ENCODE data around the gene PDXP.
"Not testable (repeated sequence)": the region's sequence is repeated elsewhere in the genome, so short reads cannot be mapped to it uniquely, and the experiment has no call there.

PDXP gene, protein sequence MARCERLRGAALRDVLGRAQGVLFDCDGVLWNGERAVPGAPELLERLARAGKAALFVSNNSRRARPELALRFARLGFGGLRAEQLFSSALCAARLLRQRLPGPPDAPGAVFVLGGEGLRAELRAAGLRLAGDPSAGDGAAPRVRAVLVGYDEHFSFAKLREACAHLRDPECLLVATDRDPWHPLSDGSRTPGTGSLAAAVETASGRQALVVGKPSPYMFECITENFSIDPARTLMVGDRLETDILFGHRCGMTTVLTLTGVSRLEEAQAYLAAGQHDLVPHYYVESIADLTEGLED

DNA sequence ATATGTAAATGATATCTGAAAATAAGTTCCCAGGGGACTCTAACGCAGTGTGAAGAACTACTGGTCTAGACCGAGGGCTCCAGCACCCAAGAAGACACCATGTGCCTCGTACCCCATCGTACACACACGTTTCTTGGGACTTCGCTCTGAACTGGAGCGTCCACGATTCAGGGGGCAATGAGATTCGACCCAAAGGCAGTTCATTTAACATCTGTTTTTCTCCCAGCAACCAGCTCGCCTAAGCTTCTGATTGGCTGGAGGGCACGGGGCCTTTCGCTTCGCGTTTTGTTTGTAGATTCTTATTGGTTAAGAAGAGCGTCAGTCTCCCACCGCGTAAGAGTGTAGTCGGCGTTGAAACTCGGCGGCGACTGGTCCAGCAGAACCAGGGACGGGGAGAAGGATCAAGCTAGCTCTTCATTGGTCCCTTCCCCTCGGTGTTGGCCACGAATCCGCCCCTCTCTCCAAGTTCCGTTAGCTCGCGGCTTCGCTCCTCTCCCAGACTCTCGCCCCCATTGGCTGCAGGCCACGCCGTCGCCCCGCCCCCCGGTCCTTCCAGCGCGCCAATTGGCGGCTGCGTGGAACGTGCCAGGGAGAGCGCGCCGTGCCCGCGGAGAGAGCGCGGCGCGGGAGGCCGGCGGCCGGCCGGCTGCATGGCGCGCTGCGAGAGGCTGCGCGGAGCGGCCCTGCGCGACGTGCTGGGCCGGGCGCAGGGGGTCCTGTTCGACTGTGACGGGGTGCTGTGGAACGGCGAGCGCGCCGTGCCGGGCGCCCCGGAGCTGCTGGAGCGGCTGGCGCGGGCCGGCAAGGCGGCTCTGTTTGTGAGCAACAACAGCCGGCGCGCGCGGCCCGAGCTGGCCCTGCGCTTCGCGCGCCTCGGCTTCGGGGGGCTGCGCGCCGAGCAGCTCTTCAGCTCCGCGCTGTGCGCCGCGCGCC is at the start of gene PDXP:
Gene PDXP (plus strand): TSS at position 591 of the 933 bp plus-strand sequence. CDS start 60 bp downstream, at position 651.
- Histone ChIP-seq H3K36me3 (ENCODE audit: insufficient read depth, low read depth, low read length) (peaks cover 6% of the 10 kb centered on the region; the same call in 1 of the 2 replicates), H3K27ac (ENCODE audit: low read length) (no peak within 1 kb of the TSS), H3K4me3 (ENCODE audit: low read length) (peak within 1 kb of the TSS; percentile 69), H3K9ac (ENCODE audit: low read depth, low read length) (peak within 1 kb of the TSS; percentile 83; the same call in 1 of the 2 replicates), H3K9me3 (ENCODE audit: insufficient read depth, low read depth, low read length) (no peaks in the 10 kb centered on the region), H3K27me3 (ENCODE audit: insufficient read depth, low read length) (no peaks in the 10 kb centered on the region), H3K4me1 (ENCODE audit: insufficient read depth, low read length) (0 out of 2 replicates have a peak, but pooled peaks cover 4% of the 10 kb centered on the region)

DNA sequence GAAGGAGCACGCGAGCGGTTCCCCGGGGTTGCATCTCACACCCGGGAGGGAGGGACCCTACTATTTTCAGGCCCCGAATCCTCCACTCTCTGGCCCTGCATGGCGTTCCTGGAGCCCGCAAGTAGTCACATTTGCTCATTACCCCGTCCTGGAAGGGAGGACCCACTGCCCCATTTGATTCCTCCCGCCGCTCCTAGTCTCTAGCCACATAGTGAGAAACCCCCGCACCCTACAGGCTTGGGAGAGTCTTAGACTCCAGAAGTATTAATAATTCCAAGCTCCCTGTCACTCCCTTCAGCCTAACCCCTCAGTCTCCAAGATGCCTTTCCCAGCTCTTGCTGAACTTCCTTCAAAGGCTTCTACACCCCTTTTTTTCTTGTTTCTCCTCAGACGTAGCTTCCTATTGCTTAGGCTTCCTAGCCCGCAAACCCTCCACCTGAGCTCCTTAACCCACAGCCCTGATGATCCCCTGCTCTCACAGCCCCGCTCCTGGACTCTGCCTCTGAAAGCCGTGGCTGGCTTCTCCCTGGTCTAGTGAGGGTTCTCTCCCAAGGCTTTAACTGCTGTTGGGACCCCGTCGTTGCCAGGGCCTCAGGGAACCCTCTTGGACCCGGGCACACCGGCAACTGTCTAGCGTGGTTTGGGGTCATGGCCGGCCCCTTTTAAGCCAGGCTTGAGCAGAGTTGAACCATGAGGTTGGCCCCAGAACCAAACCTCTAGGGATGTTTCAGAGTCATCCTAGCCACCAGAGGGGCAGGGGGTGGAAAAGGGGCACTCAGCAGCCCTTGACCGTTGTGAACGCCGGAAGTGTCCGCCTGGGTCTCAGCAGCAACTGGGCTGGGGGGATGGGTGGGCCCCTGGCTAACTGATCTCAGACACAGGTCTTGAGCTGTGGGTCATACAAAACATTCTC is 49.0 kb upstream of the PDXP start:
- H3K27me3 ChIP-seq (ENCODE audit: insufficient read depth, low read length): no peaks in the 10 kb centered on the region; the same call in 1 of the 2 replicates
- H3K4me1 ChIP-seq (ENCODE audit: insufficient read depth, low read length): peaks cover 5% of the 10 kb centered on the region; the same call in 1 of the 2 replicates
- peak overlapping the region; percentile 99; the same call in 1 of the 2 replicates for H3K9ac ChIP-seq (ENCODE audit: low read depth, low read length)
- no peak overlapping the region for H3K27ac ChIP-seq (ENCODE audit: low read length)
- peak overlapping the region; percentile 96 for H3K4me3 ChIP-seq (ENCODE audit: low read length)
- no peaks in the 10 kb centered on the region for H3K9me3 ChIP-seq (ENCODE audit: insufficient read depth, low read depth, low read length)
- H3K36me3 ChIP-seq (ENCODE audit: insufficient read depth, low read depth, low read length): peaks cover 14% of the 10 kb centered on the region; the same call in 1 of the 2 replicates

DNA sequence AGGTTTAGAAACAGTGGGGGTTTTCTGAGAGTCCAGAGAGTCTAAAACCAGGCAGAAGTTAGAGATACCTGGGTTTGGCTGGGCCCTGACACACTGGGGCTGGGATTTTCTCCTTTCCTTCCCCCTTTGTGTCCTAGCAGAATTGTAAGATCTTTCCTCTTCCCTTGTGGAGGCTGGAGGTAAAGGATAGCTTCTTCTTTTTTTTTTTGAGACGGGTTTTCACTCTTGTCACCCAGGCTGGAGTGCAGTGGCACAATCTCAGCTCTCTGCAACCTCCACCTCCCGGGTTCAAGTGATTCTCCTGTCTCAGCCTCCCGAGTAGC is 48.4 kb upstream of the PDXP start:
- not testable (repeated sequence) for H3K9me3 ChIP-seq (ENCODE audit: insufficient read depth, low read depth, low read length); H3K4me1 ChIP-seq (ENCODE audit: insufficient read depth, low read length); H3K27ac ChIP-seq (ENCODE audit: low read length); H3K27me3 ChIP-seq (ENCODE audit: insufficient read depth, low read length)
- Histone ChIP-seq H3K9ac (ENCODE audit: low read depth, low read length) (peak overlapping the region; percentile 99; the same call in 1 of the 2 replicates), H3K36me3 (ENCODE audit: insufficient read depth, low read depth, low read length) (peaks cover 18% of the 10 kb centered on the region; the same call in 1 of the 2 replicates), H3K4me3 (ENCODE audit: low read length) (peak overlapping the region; percentile 96)

DNA sequence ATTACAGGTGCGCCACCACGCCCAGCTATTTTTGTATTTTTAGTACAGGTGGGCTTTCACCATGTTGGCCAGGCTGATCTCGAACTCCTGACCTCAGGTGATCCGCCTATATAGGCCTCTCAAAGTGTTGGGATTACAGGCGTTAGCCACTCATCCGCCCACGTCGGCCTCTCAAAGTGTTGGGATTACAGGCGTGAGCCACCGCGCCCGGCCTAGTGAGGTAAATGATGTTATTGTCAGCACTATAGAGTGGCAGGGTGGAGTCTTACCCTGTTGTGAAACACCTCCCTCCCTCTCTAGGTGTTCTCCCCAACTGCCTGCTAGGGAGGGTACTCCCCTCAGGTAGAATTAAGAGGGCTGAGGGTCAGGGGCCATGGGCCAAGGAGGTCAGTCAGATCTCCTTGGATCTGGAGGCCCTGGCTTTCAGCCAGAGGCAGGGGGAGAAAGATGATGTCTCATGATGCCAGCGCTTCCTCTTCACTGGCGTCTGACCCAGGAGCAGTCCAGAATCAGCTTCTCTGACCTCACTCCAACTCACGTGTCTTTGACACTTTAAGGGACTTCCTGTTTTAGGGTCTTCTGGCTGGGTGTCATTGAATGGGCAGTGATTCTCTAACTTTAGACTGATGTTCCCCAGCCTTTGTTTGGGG is 47.9 kb upstream of the PDXP start:
- no peaks in the 10 kb centered on the region for H3K9me3 ChIP-seq (ENCODE audit: insufficient read depth, low read depth, low read length)
- no peaks in the 10 kb centered on the region; the same call in 1 of the 2 replicates for H3K27me3 ChIP-seq (ENCODE audit: insufficient read depth, low read length)
- no peak overlapping the region for H3K9ac ChIP-seq (ENCODE audit: low read depth, low read length)
- no peak overlapping the region for H3K27ac ChIP-seq (ENCODE audit: low read length)
- no peak overlapping the region for H3K4me3 ChIP-seq (ENCODE audit: low read length)
- peaks cover 5% of the 10 kb centered on the region; the same call in 1 of the 2 replicates for H3K4me1 ChIP-seq (ENCODE audit: insufficient read depth, low read length)
- peaks cover 18% of the 10 kb centered on the region; the same call in 1 of the 2 replicates for H3K36me3 ChIP-seq (ENCODE audit: insufficient read depth, low read depth, low read length)

DNA sequence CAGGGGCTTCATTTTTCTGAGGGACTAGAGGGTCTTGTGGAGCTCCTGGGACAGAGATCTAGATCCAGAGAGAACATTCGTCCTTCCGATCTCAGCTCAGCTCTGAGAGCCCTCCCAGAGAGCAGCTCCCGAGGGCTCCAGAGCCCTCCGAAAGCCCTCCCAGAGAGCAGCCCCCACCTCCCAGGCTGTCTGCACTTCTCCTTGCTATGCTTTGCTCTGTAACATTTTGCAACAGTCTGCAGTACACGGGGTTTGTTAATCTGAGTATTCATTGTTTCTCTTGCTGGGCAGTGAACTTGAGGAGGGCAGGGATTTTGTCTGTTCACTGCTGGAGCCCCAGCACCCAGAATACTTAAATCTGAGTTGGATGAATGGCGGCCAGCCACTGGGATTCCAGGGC is 47.3 kb upstream of the PDXP start:
- Histone ChIP-seq H3K36me3 (ENCODE audit: insufficient read depth, low read depth, low read length) (peaks cover 21% of the 10 kb centered on the region), H3K4me1 (ENCODE audit: insufficient read depth, low read length) (peaks cover 5% of the 10 kb centered on the region; the same call in 1 of the 2 replicates), H3K4me3 (ENCODE audit: low read length) (no peak overlapping the region), H3K27ac (ENCODE audit: low read length) (no peak overlapping the region), H3K9ac (ENCODE audit: low read depth, low read length) (no peak overlapping the region), H3K27me3 (ENCODE audit: insufficient read depth, low read length) (no peaks in the 10 kb centered on the region), H3K9me3 (ENCODE audit: insufficient read depth, low read depth, low read length) (no peaks in the 10 kb centered on the region)

DNA sequence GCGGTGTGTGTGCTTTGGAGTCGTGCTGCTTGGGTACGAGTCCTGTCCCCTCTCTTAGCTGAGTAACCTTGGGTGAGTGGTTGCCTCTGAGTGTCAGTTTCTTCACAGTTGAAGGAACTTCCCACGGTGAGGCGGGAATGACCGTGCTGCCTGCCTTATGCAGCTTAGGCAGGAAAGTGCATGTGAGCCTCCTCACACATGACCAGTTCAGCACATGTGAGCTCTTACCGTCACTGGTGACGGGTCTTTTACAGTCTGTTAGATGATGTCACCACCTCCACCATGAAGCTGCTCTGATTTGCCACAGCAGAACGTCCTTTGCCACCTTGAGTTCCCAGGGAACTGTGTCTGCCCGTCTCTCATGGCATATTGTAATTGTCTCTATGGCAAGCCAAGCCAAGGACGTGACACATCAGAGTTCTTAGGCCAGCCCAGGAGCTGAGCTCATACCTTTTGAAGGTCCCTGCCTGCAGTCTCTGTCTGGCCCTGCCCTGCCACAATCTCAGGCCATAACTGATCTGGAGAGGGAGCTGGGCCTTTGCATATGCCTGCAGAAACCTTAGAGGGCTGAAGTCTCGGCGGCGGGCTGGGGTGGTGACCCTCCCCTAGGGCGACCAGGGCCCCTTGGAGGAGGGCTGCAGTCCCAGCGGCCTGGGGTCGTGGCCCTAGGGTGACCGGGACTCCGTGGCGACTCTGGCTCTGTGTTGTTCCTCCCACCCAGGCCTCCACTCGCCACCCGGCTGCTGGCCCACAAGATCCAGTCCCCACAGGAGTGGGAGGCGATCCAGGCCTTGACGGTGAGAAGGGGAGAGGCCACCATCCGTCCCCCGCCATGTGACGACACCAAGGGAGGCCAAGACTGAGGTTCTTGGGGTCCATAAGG is 42.1 kb upstream of the PDXP start:
- no peak overlapping the region for H3K27ac ChIP-seq (ENCODE audit: low read length)
- H3K4me3 ChIP-seq (ENCODE audit: low read length): no peak overlapping the region
- peaks cover 56% of the 10 kb centered on the region for H3K36me3 ChIP-seq (ENCODE audit: insufficient read depth, low read depth, low read length)
- H3K9ac ChIP-seq (ENCODE audit: low read depth, low read length): no peak overlapping the region
- H3K4me1 ChIP-seq (ENCODE audit: insufficient read depth, low read length): no peaks in the 10 kb centered on the region
- no peaks in the 10 kb centered on the region for H3K27me3 ChIP-seq (ENCODE audit: insufficient read depth, low read length)
- no peaks in the 10 kb centered on the region for H3K9me3 ChIP-seq (ENCODE audit: insufficient read depth, low read depth, low read length)

DNA sequence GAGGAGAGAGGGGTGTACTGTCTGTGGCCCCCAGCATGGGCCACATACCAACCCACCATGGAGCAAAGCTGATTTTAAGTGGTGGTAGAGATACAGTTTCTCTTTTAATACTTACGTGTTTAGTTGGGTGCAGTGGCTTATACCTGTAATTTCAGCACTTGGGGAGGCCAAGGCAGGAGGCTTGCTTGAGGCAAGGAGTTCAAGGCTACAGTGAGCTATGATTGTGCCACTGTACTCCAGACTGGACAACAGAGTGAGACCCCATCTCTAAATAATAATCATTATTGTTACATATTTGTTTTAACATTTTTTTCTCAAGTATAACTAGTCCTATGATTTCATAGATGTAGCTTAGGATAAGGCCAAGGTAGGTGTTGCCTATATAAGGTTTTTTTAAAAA is 41.1 kb upstream of the PDXP start:
- H3K4me1 ChIP-seq (ENCODE audit: insufficient read depth, low read length): no peaks in the 10 kb centered on the region
- H3K9ac ChIP-seq (ENCODE audit: low read depth, low read length): no peak overlapping the region
- no peak overlapping the region for H3K27ac ChIP-seq (ENCODE audit: low read length)
- H3K9me3 ChIP-seq (ENCODE audit: insufficient read depth, low read depth, low read length): no peaks in the 10 kb centered on the region
- H3K4me3 ChIP-seq (ENCODE audit: low read length): no peak overlapping the region
- peaks cover 56% of the 10 kb centered on the region for H3K36me3 ChIP-seq (ENCODE audit: insufficient read depth, low read depth, low read length)
- H3K27me3 ChIP-seq (ENCODE audit: insufficient read depth, low read length): no peaks in the 10 kb centered on the region

DNA sequence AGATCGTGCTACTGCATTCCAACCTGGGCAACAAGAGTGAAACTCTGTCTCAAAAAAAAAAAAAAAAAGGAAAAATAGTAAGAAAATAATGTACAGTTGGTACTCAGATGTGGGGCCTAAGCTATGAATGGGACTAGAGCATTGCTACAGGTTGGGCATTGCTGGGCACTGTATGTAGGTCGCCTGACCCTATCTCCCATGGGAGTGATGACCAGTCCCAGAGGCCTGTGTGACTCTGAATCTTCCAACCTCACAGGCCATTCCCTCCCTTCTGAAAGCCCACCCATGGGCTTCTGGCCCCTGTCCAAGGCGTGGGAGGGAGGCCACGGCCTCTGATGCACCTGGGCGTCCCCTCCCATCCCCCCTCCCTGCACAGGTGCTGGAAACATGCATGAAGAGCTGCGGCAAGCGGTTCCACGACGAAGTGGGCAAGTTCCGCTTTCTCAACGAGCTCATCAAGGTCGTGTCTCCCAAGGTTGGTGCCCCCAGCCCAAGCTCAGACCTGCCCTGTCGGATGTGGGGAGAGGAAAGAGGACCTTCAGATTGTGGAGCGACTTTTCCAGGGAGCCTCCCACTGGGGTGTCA is 40.4 kb upstream of the PDXP start:
- peaks cover 52% of the 10 kb centered on the region for H3K36me3 ChIP-seq (ENCODE audit: insufficient read depth, low read depth, low read length)

DNA sequence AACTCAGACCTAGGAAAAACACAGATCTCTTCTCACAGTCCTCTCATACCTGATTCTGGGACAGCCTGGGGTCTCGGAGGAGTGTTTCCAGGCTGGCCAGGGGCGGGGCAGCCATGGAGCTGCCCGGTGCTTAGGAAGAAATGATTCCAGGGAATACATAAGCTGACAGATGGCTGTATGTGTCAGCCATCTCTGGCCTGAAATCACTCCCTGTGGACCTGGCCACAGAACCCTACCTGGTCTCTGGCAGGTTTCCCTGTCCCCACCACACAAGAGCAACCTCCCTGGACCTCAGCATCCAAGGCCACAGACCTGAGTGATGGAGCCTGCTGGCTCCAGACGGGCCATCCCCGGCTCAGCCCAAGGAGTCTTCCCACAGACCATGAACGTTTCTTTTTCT is 39.8 kb upstream of the PDXP start:
- Histone ChIP-seq H3K27ac (ENCODE audit: low read length) (no peak overlapping the region), H3K27me3 (ENCODE audit: insufficient read depth, low read length) (no peaks in the 10 kb centered on the region), H3K36me3 (ENCODE audit: insufficient read depth, low read depth, low read length) (peaks cover 50% of the 10 kb centered on the region), H3K9me3 (ENCODE audit: insufficient read depth, low read depth, low read length) (no peaks in the 10 kb centered on the region), H3K9ac (ENCODE audit: low read depth, low read length) (no peak overlapping the region), H3K4me1 (ENCODE audit: insufficient read depth, low read length) (peaks cover under 1% of the 10 kb centered on the region; the same call in 1 of the 2 replicates), H3K4me3 (ENCODE audit: low read length) (no peak overlapping the region)

More for the DNA sequence above, 40.4 kb upstream of the PDXP start:
- Histone ChIP-seq H3K9me3 (ENCODE audit: insufficient read depth, low read depth, low read length) (no peaks in the 10 kb centered on the region), H3K9ac (ENCODE audit: low read depth, low read length) (no peak overlapping the region), H3K4me1 (ENCODE audit: insufficient read depth, low read length) (no peaks in the 10 kb centered on the region), H3K27ac (ENCODE audit: low read length) (no peak overlapping the region), H3K4me3 (ENCODE audit: low read length) (no peak overlapping the region), H3K27me3 (ENCODE audit: insufficient read depth, low read length) (no peaks in the 10 kb centered on the region)

DNA sequence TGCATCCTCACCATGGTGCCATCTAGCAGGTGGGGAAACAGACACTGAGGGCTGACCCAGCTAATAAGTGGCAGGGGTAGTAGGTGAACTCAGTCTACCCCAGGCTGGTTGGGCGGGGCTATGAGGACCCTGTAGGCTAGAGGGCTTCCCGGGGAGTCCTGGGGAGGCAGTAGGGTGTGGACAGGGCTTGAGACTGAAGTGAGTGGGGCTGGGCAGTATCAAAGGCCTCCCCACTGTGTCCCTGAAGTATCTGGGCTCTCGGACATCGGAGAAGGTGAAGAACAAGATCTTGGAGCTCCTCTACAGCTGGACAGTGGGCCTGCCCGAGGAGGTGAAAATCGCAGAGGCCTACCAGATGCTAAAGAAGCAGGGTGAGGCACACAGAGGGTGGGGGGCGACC is 38.5 kb upstream of the PDXP start:
- no peaks in the 10 kb centered on the region for H3K27me3 ChIP-seq (ENCODE audit: insufficient read depth, low read length)
- peaks cover 2% of the 10 kb centered on the region; the same call in 1 of the 2 replicates for H3K4me1 ChIP-seq (ENCODE audit: insufficient read depth, low read length)
- no peaks in the 10 kb centered on the region for H3K9me3 ChIP-seq (ENCODE audit: insufficient read depth, low read depth, low read length)
- H3K27ac ChIP-seq (ENCODE audit: low read length): no peak overlapping the region
- H3K4me3 ChIP-seq (ENCODE audit: low read length): no peak overlapping the region
- H3K9ac ChIP-seq (ENCODE audit: low read depth, low read length): no peak overlapping the region
- peaks cover 42% of the 10 kb centered on the region for H3K36me3 ChIP-seq (ENCODE audit: insufficient read depth, low read depth, low read length)
